Sciatic nerve (tissue), 2 donors: ENCODE data around the gene B3GNT5. TPM values are rescaled to one million over a fixed set of nuclear protein-coding genes. Genes with fewer than 3 reads are reported as not detected.

Experiments
- ATAC-seq: fragments of 200-7000 bp; cut with Tn5 transposase; one replicate; pipeline ENCODE4 v1.9.1; 2020; ENCODE audit warnings: mild to moderate bottlenecking, moderate library complexity
- DNase-seq: peaks from one replicate; pipeline ENCODE4 v3.0.0-alpha.2; 2020; ENCODE audit warnings: low spot score
- intact Hi-C: fragments of 100-400 bp; cut with DNase I; formaldehyde crosslinking; loops from one replicate; pipeline ENCODE4 v1.14.2; 2022
- total RNA-seq: library from RNA; stranded (reverse); fragmentation: NEBNext Ultra II Directional; extraction: Animal tissue kit (Norgen Biotek cat#: 25700); gene quantifications from one replicate; pipeline ENCODE4 v1.2.1, GENCODE V29; 2021
- donor health status: DM: no; HTN: no; CAD: no.
- donor health status: DM: no; HTN: no; CAD: no.

B3GNT5 gene
- total RNA-seq, 1 donor from 2014 or later, result 30.3 TPM

- intact Hi-C loops, result no loop called here
- ATAC-seq (no peak), DNase-seq (no peak)
Observed at GRCh38 chr3:183310936-183311335, 57.9 kb downstream of the B3GNT5 start.

DNA sequence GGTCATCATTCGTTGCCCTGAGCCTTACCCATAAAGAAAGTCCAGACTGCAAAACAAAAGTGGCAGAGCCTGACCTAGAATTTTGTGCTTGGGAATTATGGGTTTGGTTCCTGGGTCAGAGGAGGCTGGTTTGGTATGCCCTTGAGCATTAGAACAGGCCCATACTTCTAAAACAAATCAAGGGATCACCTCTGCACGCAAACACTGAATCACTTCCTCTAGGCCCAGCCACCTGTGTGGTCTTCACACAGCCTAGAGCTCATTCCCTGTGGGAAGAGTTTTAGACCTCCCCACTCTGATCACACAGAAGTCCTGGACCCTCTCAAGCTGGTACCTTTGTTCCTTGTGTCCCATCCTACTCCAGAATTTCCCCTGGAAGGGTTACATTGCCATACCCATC lies 59.4 kb downstream of the B3GNT5 start:
- DNase-seq (no peak), ATAC-seq (no peak)
- intact Hi-C loops, result no loop called here

- no peak for ATAC-seq
- DNase-seq, result no peak
- intact Hi-C loops, result no loop called here
Observed at GRCh38 chr3:183313351-183313750, 60.3 kb downstream of the B3GNT5 start.

GRCh38 chr3:183313764-183314163 lies 60.7 kb downstream of the B3GNT5 start:
- intact Hi-C loops, result no loop called here
- DNase-seq (no peak), ATAC-seq (no peak)

DNA sequence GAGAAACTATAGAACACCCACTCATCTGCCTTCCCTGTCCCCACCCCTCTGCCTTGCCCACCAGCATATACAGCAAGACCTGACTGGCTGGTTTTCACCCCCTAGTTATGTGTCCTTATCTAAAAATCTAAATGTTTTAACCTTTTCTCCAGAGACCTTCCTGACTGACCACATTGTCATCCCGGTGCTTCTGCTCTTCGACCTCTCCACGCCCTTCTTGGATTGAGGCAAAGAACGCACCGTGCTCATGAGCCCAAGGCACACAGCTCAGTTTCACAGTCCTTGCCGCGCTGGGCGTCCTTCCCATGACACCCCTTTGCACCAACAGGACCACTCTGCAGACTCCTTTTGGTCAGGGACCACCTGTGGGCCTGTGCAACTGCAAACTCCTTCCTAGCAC lies 62.7 kb downstream of the B3GNT5 start:
- DNase-seq (no peak), ATAC-seq (no peak)
- intact Hi-C loops, result no loop called here

DNA sequence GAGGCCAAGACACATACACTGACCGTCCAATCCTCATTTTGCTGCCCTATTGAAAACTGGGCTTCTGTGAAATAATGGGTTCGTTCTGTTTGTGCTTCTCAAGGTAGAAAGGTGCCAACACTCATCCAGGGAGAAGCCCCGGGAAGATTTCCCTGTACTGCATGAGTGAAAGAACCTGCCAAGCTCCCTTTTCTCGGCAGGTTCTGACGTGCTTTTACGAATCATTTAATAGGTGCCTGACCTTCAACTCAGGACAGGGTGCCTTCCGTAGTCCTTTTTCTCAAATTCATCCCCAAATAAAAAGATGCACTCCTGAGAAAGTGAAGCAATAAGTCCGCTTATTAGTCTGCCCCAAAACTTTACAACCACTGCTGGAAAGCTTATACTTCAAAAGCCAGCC lies 64.2 kb downstream of the B3GNT5 start:
- intact Hi-C loops, result no loop called here
- no peak for DNase-seq
- no peak for ATAC-seq

- intact Hi-C loops, result no loop called here
- DNase-seq (no peak), ATAC-seq (no peak)
Observed at GRCh38 chr3:183317886-183318865, 65.1 kb downstream of the B3GNT5 start.

DNA sequence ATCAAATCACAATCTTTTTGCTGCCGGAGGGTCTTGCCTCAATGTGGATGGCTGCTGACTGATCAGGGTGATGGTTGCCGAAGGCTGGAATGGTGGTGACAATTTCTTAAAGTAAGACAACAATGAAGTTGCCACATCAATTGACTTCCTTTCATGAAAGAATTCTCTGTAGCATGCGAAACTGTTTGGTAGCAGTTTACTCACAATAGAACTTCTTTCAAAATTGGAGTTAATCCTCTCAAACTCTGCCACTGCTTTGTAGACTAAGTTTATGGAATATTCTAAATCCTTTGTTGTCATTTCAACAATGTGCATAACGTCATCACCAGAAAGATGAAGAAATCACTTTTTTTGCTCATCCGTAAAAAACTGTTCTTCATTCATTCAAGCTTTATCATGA lies 65.8 kb downstream of the B3GNT5 start:
- no peak for ATAC-seq
- DNase-seq, result no peak
- intact Hi-C loops, result no loop called here

GRCh38 chr3:183319371-183319770 lies 66.3 kb downstream of the B3GNT5 start:
- ATAC-seq, result no peak
- DNase-seq, result no peak
- intact Hi-C loops, result no loop called here

Other genes with a start within 250 kb of the B3GNT5 start
- gene MCCC1, start 153.8 kb upstream of the B3GNT5 start, total RNA-seq, result 32.0 TPM
- gene LAMP3, start 90.5 kb upstream of the B3GNT5 start, total RNA-seq, result 0.31 TPM
- 2.6 TPM for gene MCF2L2, start 175.4 kb downstream of the B3GNT5 start, total RNA-seq